ENCODE measurements around the gene IL17C. TPM values are rescaled to one million over a fixed set of nuclear protein-coding genes. Genes with fewer than 3 reads are reported as not detected.

Gene IL17C
- total RNA-seq, 1 donor from 2014 or later = 0.29 TPM

- Histone ChIP-seq H3K4me3 (ENCODE audit: low read depth, low read length) (peak overlapping the region; percentile 44), H3K27me3 (ENCODE audit: control insufficient read depth, insufficient read depth, low read length) (peaks cover 66% of the 10 kb centered on the region), H3K36me3 (ENCODE audit: control insufficient read depth, insufficient read depth, low read length) (no peaks in the 10 kb centered on the region)
- DNase-seq (ENCODE audit: low read depth) = no peak
- TF ChIP-seq, protein P1, sequence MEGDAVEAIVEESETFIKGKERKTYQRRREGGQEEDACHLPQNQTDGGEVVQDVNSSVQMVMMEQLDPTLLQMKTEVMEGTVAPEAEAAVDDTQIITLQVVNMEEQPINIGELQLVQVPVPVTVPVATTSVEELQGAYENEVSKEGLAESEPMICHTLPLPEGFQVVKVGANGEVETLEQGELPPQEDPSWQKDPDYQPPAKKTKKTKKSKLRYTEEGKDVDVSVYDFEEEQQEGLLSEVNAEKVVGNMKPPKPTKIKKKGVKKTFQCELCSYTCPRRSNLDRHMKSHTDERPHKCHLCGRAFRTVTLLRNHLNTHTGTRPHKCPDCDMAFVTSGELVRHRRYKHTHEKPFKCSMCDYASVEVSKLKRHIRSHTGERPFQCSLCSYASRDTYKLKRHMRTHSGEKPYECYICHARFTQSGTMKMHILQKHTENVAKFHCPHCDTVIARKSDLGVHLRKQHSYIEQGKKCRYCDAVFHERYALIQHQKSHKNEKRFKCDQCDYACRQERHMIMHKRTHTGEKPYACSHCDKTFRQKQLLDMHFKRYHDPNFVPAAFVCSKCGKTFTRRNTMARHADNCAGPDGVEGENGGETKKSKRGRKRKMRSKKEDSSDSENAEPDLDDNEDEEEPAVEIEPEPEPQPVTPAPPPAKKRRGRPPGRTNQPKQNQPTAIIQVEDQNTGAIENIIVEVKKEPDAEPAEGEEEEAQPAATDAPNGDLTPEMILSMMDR (IDR thresholded peaks at IDR 0.05; ENCODE audit: insufficient read depth, low read length, poor library complexity, severe bottlenecking) = no peak
Measured at GRCh38 chr16:88686062-88686438, 47.7 kb downstream of the IL17C start.

DNA sequence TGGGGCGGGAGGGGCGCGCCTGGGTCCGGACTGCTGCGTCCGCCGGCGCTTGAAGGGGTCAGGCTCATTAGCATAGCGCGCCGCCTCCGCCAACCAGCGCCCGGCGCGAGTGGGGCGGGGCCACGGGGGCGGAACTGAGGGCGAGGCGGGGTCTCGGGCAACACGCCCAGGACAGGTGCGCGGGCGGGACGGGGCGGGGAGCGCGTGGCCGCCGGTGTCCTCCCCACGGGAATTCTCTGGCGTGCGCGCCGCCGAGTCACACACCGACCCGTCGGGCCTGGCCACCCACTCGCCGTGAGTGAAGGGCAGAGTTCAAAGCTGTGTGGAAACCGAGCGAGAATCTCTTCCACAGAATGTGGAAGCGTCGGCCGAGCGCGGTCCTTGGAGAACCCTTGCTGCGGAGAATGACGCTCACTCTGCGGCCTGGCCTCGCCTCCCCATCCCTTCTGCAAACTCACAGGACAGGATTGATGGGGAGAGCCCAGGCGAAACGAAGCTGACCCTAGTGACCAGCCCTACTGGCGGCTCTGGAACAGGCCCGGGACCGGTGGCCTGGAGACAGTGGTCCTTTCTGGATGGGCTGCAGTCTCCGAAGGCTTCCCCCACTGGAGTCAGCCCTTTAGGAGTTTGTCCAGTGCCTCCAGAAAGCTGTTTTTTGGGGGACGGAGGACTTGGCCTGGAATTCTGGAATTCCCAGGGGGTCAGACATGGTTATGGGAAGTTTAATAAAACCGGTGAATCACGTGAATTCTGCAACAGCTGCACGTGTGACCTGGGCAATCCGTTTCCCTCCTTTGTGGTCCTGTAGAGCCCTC, 48.3 kb downstream of the IL17C start, which contains the start of gene SNAI3:
SNAI3 (minus strand) TSS at position 69 of the 815 bp plus-strand sequence. CDS start 101 bp downstream, outside the sequence.
- no peak for DNase-seq (ENCODE audit: low read depth)
- H3K27me3 ChIP-seq (ENCODE audit: control insufficient read depth, insufficient read depth, low read length) = peaks cover 60% of the 10 kb centered on the region
- H3K4me3 ChIP-seq (ENCODE audit: low read depth, low read length) = peak within 1 kb of the TSS; percentile 44
- TF ChIP-seq, protein P1 (IDR thresholded peaks at IDR 0.05; ENCODE audit: insufficient read depth, low read length, poor library complexity, severe bottlenecking) = no peak
- H3K36me3 ChIP-seq (ENCODE audit: control insufficient read depth, insufficient read depth, low read length) = no peaks in the 10 kb centered on the region

DNA sequence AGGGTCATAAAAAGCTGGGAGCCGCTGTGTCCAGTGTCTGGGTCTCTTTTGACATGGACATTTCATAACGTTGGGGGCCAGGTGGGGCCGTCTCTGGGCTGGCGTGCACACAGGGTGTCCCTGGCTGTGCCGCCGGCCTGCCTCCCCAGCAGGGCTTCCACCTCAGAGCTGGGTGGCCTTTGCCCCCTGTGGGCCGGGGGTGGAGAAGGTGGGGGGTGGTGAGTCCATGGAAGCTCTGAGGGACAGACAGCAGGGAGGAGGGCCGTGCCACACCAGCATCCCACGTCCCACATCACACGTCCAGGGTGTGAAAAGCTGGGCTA, 48.8 kb downstream of the IL17C start:
- no peaks in the 10 kb centered on the region for H3K36me3 ChIP-seq (ENCODE audit: control insufficient read depth, insufficient read depth, low read length)
- TF ChIP-seq, protein P1 (IDR thresholded peaks at IDR 0.05; ENCODE audit: insufficient read depth, low read length, poor library complexity, severe bottlenecking) = no peak
- DNase-seq (ENCODE audit: low read depth) = no peak
- H3K27me3 ChIP-seq (ENCODE audit: control insufficient read depth, insufficient read depth, low read length) = peaks cover 57% of the 10 kb centered on the region
- H3K4me3 ChIP-seq (ENCODE audit: low read depth, low read length) = no peak overlapping the region

DNA sequence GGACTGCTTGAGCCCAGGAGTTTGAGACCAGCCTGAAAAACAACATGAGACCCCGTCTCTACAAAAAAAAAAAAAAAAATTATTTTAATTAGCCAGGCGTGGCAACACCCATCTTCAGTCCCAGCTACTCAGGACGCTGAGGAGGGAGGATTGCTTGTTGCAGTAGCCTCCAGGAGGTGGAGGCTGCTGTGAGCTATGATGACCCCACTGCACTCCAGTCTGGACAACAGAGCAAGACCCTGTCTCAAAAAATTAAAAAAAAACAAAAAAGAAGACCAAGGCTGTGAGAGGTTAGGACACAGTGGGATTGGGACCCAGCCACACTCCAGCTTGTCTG, 49.3 kb downstream of the IL17C start:
- TF ChIP-seq, protein P1 (IDR thresholded peaks at IDR 0.05; ENCODE audit: insufficient read depth, low read length, poor library complexity, severe bottlenecking) = no peak
- DNase-seq (ENCODE audit: low read depth) = no peak
- Histone ChIP-seq H3K36me3 (ENCODE audit: control insufficient read depth, insufficient read depth, low read length) (no peaks in the 10 kb centered on the region), H3K27me3 (ENCODE audit: control insufficient read depth, insufficient read depth, low read length) (peaks cover 57% of the 10 kb centered on the region), H3K4me3 (ENCODE audit: low read depth, low read length) (no peak overlapping the region)

DNA sequence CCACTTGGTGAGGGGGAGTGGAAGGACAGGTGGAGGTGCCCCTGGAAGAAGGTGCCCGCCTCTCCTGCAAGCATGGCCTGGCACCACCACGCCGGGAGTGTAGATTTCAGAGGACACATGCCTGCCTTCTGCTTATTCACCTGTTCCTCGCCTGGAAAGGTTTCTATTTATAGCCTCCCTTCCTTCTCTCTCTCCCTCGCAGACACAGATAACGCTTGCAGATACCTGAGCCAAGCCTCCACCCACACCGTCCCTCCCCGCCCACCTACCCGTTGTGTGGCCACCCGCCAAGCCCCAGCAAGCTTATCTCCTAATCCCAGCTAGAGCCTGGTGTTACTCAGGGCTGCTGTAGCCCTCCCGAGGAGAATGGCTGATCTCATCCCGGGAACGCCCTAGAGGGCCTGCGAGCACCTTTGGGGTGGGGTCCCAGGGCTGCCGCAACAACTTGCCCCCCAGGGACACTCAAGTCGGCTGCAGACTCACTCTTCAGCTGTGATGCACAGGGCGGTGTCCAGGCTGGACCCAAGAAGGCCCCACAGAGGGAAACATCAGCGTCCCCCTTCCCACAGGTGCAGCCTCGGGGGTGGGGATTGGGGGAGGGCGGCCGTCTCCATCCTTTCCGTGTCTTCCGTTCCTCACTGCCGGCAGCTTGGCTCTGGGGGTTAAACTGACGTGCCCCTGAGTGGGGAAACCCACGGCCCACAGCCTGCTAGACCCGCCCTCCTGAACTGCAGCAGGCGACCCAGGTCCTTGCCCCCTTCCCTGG, 49.8 kb downstream of the IL17C start:
- no peak overlapping the region for H3K4me3 ChIP-seq (ENCODE audit: low read depth, low read length)
- TF ChIP-seq, protein P1 (IDR thresholded peaks at IDR 0.05; ENCODE audit: insufficient read depth, low read length, poor library complexity, severe bottlenecking) = no peak
- no peaks in the 10 kb centered on the region for H3K36me3 ChIP-seq (ENCODE audit: control insufficient read depth, insufficient read depth, low read length)
- DNase-seq (ENCODE audit: low read depth) = no peak
- peaks cover 57% of the 10 kb centered on the region for H3K27me3 ChIP-seq (ENCODE audit: control insufficient read depth, insufficient read depth, low read length)

Other genes with a start within 250 kb of the IL17C start
- 3.7 and 6.2 TPM in 2 replicates for gene ZFPM1, start 185.3 kb upstream of the IL17C start, total RNA-seq
- 20.2 and 22.2 TPM in 2 replicates for gene ZC3H18, start 68.2 kb upstream of the IL17C start, total RNA-seq
- 734 and 1,005 TPM in 2 replicates for gene CYBA, start 12.5 kb downstream of the IL17C start, total RNA-seq
- gene MVD, start 24.5 kb downstream of the IL17C start, total RNA-seq = 102 TPM in 2 replicates
- gene SNAI3, start 47.9 kb downstream of the IL17C start, total RNA-seq = 0.82 and 1.1 TPM in 2 replicates
- 30.3 and 33.0 TPM in 2 replicates for gene RNF166, start 67.8 kb downstream of the IL17C start, total RNA-seq
- gene CTU2, start 67.9 kb downstream of the IL17C start, total RNA-seq = 12.8 and 17.1 TPM in 2 replicates
- gene PIEZO1, start 146.6 kb downstream of the IL17C start, total RNA-seq = 309 and 349 TPM in 2 replicates
- gene CDT1, start 165.2 kb downstream of the IL17C start, total RNA-seq = 11.3 and 14.5 TPM in 2 replicates
- 204 and 218 TPM in 2 replicates for gene APRT, start 173.4 kb downstream of the IL17C start, total RNA-seq
- 23.6 and 30.4 TPM in 2 replicates for gene GALNS, start 218.4 kb downstream of the IL17C start, total RNA-seq
- 50.1 and 59.4 TPM in 2 replicates for gene TRAPPC2L, start 218.6 kb downstream of the IL17C start, total RNA-seq
- gene PABPN1L, start 228.1 kb downstream of the IL17C start, total RNA-seq = not detected in 2 replicates

Measured in kidney epithelial cell (primary cell).